IgD-negative memory B cell (primary cell): ENCODE data around the gene TFAP2E. TPM values are rescaled to one million over a fixed set of nuclear protein-coding genes. Genes with fewer than 3 reads are reported as not detected.

Experiments used
- H3K27ac Mint-ChIP-seq, 3 donors: one replicate each; pipeline ENCODE4 v1.8.0; 2020 to 2022; ENCODE audit warnings: mild to moderate bottlenecking in 3 of 3, mixed read lengths in 3 of 3, moderate library complexity in 1 of 3
- H3K27me3 Mint-ChIP-seq: one replicate; pipeline ENCODE4 v1.8.0; 2021; ENCODE audit warnings: mixed read lengths
- H3K36me3 Mint-ChIP-seq: one replicate; pipeline ENCODE4 v1.8.0; 2020; ENCODE audit warnings: mild to moderate bottlenecking, mixed read lengths
- H3K4me1 Mint-ChIP-seq, 3 donors: one replicate each; pipeline ENCODE4 v1.8.0; 2020 to 2022; ENCODE audit warnings: mixed read lengths in 3 of 3, mild to moderate bottlenecking in 1 of 3
- H3K4me3 Mint-ChIP-seq, 4 donors: one replicate each; pipeline ENCODE4 v1.8.0; 2020 to 2022; ENCODE audit warnings: mild to moderate bottlenecking in 4 of 4, mixed read lengths in 4 of 4, moderate library complexity in 3 of 4
- H3K9me3 Mint-ChIP-seq, 3 donors: one replicate each; pipeline ENCODE4 v1.8.0; 2020 to 2021; ENCODE audit warnings: mixed read lengths in 3 of 3, mild to moderate bottlenecking in 1 of 3
- polyA plus RNA-seq: library from polyadenylated mRNA; unstranded; fragments of 300-500 nt; fragmentation: Illumina TruSeq; gene quantifications from one replicate; pipeline ENCODE4 v1.2.3, GENCODE V29; 2021

Gene TFAP2E
- polyA plus RNA-seq, 1 donor from 2014 or later = 0.31 TPM

GRCh38 chr1:35619237-35620121, 46.4 kb downstream of the TFAP2E start:
- Mint-ChIP-seq H3K36me3 (peaks cover 4% of the 10 kb centered on the region), H3K4me3 (no peak overlapping the region), H3K9me3 (no peaks in the 10 kb centered on the region), H3K27me3 (no peaks in the 10 kb centered on the region), H3K27ac (no peak overlapping the region), H3K4me1 (peaks cover 0 to 6% (median 5%) of the 10 kb centered on the region in 3 donors)

GRCh38 chr1:35622510-35623178, 49.5 kb downstream of the TFAP2E start:
- no peak overlapping the region for H3K4me3 Mint-ChIP-seq
- H3K4me1 Mint-ChIP-seq = peaks cover 0 to 5% (median 1%) of the 10 kb centered on the region in 3 donors
- H3K27me3 Mint-ChIP-seq = no peaks in the 10 kb centered on the region
- H3K9me3 Mint-ChIP-seq = no peaks in the 10 kb centered on the region
- peaks cover 6% of the 10 kb centered on the region for H3K36me3 Mint-ChIP-seq
- no peak overlapping the region for H3K27ac Mint-ChIP-seq

DNA sequence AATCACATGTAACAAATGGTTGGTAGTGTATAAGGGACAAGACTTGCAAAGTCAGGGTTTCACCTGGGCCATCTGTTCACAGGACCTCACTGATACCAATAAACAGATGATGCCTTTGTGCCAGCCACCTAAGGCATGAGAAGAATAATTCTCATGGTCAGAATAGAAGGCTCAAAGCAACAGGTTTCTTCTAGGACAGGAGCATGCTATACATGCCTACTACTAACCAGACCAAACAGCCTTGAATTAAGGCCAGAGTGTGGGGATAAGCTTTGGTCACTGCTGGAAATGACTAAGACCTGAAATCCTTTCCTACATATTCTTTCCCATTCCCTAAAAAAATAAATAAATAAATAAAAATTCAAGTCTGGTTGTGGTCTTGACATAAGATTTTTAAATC, 50.7 kb downstream of the TFAP2E start:
- Mint-ChIP-seq H3K27me3 (no peaks in the 10 kb centered on the region), H3K4me1 (peaks cover 0 to 8% (median 3%) of the 10 kb centered on the region in 3 donors), H3K27ac (no peak overlapping the region), H3K4me3 (no peak overlapping the region), H3K9me3 (no peaks in the 10 kb centered on the region), H3K36me3 (peaks cover 6% of the 10 kb centered on the region)

- Mint-ChIP-seq H3K36me3 (peaks cover 7% of the 10 kb centered on the region), H3K4me3 (no peak overlapping the region), H3K27me3 (no peaks in the 10 kb centered on the region), H3K4me1 (peaks cover 0 to 3% (median 3%) of the 10 kb centered on the region in 3 donors), H3K9me3 (no peaks in the 10 kb centered on the region), H3K27ac (no peak overlapping the region)
Measured at GRCh38 chr1:35629051-35629450, 55.9 kb downstream of the TFAP2E start.

GRCh38 chr1:35631396-35631795, 58.3 kb downstream of the TFAP2E start:
- H3K4me3 Mint-ChIP-seq = no peak overlapping the region
- peaks cover 6% of the 10 kb centered on the region for H3K36me3 Mint-ChIP-seq
- H3K27me3 Mint-ChIP-seq = no peaks in the 10 kb centered on the region

DNA sequence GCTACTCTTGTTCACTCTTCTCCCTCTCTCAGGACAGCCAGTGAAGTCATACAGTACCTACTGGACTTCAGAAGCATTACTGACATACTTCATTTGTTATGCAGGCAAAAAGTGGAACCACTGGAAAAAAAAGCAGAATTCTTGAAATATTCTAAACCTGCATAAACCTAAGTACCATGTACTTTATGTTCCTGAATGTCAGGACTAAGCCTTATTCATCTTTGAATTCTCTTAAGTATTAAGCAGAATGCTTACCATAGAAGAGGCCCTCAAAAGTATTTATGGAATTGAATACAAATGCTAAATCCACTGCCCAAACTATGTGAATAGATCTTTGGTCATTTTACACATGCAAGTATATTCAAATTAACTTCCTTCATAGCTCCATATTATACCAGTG, 60.4 kb downstream of the TFAP2E start:
- Mint-ChIP-seq H3K4me1 (peaks cover 14 to 15% (median 14%) of the 10 kb centered on the region in 3 donors), H3K27ac (no peak overlapping the region), H3K4me3 (no peak overlapping the region), H3K9me3 (no peaks in the 10 kb centered on the region), H3K36me3 (peaks cover 6% of the 10 kb centered on the region), H3K27me3 (no peaks in the 10 kb centered on the region)

More at GRCh38 chr1:35631396-35631795, 58.3 kb downstream of the TFAP2E start:
- Mint-ChIP-seq H3K27ac (no peak overlapping the region), H3K9me3 (no peaks in the 10 kb centered on the region), H3K4me1 (peaks cover 0 to 4% (median 3%) of the 10 kb centered on the region in 3 donors)

DNA sequence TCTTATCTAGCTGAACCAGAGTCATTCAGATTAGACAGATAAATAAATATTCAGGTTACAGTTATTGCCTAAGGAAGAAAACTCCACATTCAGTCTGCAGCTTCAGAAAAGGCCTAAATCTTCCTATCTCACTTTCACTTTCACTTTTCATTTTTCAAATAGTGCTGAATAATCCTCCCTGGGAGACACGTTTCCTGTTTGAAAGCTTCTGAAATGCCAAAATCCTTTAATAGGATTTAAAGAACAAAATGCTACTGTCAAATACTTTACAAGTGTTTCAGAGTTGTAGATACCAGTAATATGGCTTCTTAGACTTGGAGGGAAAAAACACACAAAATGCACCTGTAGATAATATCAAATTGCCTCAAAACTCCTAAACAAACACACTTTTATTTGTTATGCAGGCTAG, 64.3 kb downstream of the TFAP2E start:
- Mint-ChIP-seq H3K36me3 (peaks cover 4% of the 10 kb centered on the region), H3K4me3 (peak overlapping the region in 3 of 4 donors; percentile 31 to 85 (median 81)), H3K4me1 (peaks cover 31 to 35% (median 32%) of the 10 kb centered on the region in 3 donors), H3K9me3 (no peaks in the 10 kb centered on the region), H3K27me3 (no peaks in the 10 kb centered on the region), H3K27ac (peak overlapping the region in 2 of 3 donors; percentile 73)

DNA sequence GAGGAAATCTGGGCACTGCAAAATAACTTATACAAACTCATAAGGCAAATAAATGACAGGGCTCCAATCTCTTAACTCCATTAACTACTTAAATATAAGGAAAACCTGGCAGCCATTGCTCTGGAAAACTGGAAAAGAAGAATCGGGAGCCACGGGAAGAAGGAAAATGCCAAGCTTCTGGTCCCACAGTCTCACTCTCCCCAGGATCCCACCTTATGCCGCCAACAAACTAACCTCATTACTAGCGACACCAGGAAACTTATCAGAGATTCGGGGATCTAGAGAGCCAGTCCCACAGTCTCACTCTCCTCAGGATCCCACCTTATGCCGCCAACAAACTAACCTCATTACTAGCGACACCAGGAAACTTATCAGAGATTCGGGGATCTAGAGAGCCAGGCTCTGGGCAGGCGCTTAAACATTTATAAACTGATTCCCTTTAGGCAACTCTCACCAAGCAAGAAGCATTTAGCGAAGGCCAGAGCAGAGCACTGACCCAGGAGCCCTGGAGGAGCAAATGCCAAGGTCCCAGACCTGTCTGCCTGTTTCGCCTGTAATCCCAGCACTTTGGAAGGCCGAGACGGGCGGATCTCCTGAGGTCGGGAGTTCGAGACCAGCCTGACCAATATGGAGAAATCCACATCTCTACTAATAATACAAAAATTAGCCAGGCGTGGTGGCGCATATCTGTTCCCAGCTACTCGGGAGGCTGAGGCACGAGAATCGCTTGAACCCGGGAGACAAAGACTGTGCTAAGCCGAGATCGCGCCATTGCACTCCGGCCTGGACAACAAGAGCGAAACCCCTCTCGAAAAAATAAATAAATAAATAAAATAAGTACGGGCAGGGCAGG, 67.5 kb downstream of the TFAP2E start:
- peaks cover 4% of the 10 kb centered on the region for H3K36me3 Mint-ChIP-seq
- H3K4me1 Mint-ChIP-seq = peaks cover 32 to 35% (median 32%) of the 10 kb centered on the region in 3 donors

GRCh38 chr1:35641233-35641866, 68.2 kb downstream of the TFAP2E start, which contains the start of gene PSMB2:
TSS of gene PSMB2 (minus strand) at chr1:35641526. CDS start at chr1:35641432, 94 bp downstream.
- Mint-ChIP-seq H3K27me3 (peaks cover 9% of the 10 kb centered on the region), H3K4me3 (peak within 1 kb of the TSS; percentile 99 to 100 (median 100)), H3K36me3 (peaks cover 2% of the 10 kb centered on the region), H3K4me1 (peaks cover 32 to 35% (median 32%) of the 10 kb centered on the region in 3 donors), H3K9me3 (no peaks in the 10 kb centered on the region), H3K27ac (peak within 1 kb of the TSS; percentile 96 to 99 (median 99))

More for the DNA sequence above, 67.5 kb downstream of the TFAP2E start:
- Mint-ChIP-seq H3K4me3 (peak overlapping the region; percentile 99 to 100 (median 100)), H3K27me3 (peaks cover 4% of the 10 kb centered on the region), H3K27ac (peak overlapping the region; percentile 96 to 99 (median 99)), H3K9me3 (no peaks in the 10 kb centered on the region)

GRCh38 chr1:35642471-35642955, 69.4 kb downstream of the TFAP2E start:
- H3K9me3 Mint-ChIP-seq = no peaks in the 10 kb centered on the region
- H3K27ac Mint-ChIP-seq = peak overlapping the region in 1 of 3 donors; percentile 96
- H3K27me3 Mint-ChIP-seq = peaks cover 16% of the 10 kb centered on the region
- peaks cover 2% of the 10 kb centered on the region for H3K36me3 Mint-ChIP-seq
- peak overlapping the region; percentile 99 to 100 (median 100) for H3K4me3 Mint-ChIP-seq
- H3K4me1 Mint-ChIP-seq = peaks cover 29 to 30% (median 29%) of the 10 kb centered on the region in 3 donors

DNA sequence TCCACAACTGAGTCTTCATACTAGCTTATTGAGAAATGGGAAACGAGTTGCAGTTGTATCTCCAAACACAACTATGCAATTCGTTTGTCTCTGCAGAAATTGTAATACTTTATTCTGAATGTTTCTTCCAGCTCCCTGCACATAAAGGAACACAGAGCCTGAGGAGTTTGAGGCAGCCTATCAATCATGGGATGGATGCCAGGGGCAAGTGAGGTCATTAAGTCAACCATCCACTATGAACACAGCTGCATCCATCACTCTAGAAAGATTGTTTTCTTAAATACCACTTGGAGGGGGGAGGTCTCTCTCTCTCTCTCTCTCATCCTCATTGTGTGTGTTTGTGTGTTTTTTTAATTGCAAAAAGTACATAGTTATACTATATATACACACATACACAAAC, 71.1 kb downstream of the TFAP2E start:
- peak overlapping the region; percentile 15 to 88 (median 37) for H3K4me3 Mint-ChIP-seq
- no peaks in the 10 kb centered on the region for H3K9me3 Mint-ChIP-seq
- peaks cover 18 to 19% (median 18%) of the 10 kb centered on the region in 3 donors for H3K4me1 Mint-ChIP-seq
- H3K27ac Mint-ChIP-seq = peak overlapping the region in 2 of 3 donors; percentile 16 to 65
- H3K27me3 Mint-ChIP-seq = peaks cover 16% of the 10 kb centered on the region
- peaks cover 2% of the 10 kb centered on the region for H3K36me3 Mint-ChIP-seq
